Activated naive CD8-positive, alpha-beta T cell (primary cell): ENCODE results near the gene NMRK1.

Experiments
- H3K27ac Mint-ChIP-seq: one replicate; pipeline ENCODE4 v1.8.0; 2021; ENCODE audit warnings: mixed read lengths
- H3K27me3 Mint-ChIP-seq: one replicate; pipeline ENCODE4 v1.8.0; 2021; ENCODE audit warnings: mixed read lengths
- H3K36me3 Mint-ChIP-seq: one replicate; pipeline ENCODE4 v1.8.0; 2021; ENCODE audit warnings: mixed read lengths
- H3K4me1 Mint-ChIP-seq: one replicate; pipeline ENCODE4 v1.8.0; 2021; ENCODE audit warnings: low read depth, mixed read lengths
- H3K4me3 Mint-ChIP-seq: one replicate; pipeline ENCODE4 v1.8.0; 2021; ENCODE audit warnings: mild to moderate bottlenecking, mixed read lengths
- H3K9me3 Mint-ChIP-seq: one replicate; pipeline ENCODE4 v1.8.0; 2021; ENCODE audit warnings: low read depth, mixed read lengths

The NMRK1 gene

DNA sequence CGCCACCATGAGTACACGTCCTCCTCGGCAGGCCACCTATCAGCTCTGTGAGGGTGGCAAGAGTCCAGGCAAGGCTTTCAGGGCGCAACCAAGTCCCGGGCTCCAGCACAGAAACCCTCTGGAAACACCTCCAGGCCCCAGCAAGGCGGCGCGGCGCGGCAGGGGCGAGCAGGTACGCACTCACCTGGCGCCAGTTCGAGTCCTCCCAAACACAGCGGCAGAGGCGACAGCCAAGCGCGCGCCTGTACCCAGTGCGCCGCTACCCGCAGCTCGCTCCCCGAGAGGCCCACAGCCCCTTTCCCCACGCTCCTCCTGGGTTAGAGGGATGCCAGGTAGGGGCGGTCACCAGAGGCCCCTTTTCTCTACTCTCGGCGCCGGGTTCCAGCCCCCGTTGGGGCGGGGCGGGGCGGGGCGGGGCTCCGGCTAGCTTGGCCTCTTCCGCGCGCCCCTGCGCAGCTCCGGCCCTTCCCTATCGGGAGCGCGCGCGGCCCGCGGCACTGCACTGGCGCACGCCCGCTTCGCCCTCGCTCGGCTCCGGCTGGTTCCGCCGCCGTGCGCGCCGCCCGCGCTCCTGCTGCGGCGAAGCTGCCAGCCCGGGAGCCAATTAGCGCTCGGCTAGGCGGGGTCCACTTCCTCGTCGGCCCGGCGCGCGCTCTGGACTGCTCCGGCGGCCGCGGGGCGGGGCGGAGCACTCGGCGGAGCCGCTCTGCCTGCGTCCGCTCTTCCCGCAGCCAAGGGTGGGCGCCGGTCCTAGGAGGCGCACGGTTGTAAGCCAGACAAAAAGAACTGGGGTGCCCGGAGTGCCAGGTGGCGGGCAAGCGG is at the start of gene NMRK1, which contains the start of gene OSTF1:
NMRK1 (minus strand) TSS at position 332 of the 822 bp plus-strand sequence. CDS start 5,040 bp downstream, outside the sequence.
OSTF1 (plus strand) TSS at position 691 of the 822 bp plus-strand sequence. CDS start 179 bp downstream, outside the sequence.
- H3K36me3 Mint-ChIP-seq = no peaks in the 10 kb centered on the region
- peak within 1 kb of the TSS; percentile 95 for H3K27ac Mint-ChIP-seq

DNA sequence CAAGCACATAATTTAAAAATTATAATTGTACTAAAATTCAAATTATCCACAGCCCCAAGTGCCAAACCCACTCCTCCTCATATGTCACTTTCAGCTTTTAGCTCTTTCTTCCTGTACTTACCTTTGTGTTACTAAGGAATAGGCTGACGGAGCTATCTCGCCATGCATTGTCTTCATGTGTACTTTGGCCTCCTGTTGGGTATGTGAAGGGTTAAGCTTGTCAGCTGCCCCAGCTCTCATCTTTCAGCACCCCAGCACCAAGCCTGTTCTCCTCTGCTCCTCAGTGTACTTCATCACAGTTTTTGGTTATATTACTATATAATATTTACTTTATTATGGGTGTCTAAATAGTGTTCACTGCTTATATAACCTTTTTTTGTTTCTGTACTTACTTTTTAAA is 46.5 kb upstream of the NMRK1 start:
- no peaks in the 10 kb centered on the region for H3K27me3 Mint-ChIP-seq
- H3K4me3 Mint-ChIP-seq = no peak overlapping the region
- H3K36me3 Mint-ChIP-seq = peaks cover 31% of the 10 kb centered on the region
- H3K27ac Mint-ChIP-seq = no peak overlapping the region
- H3K4me1 Mint-ChIP-seq = peaks cover 38% of the 10 kb centered on the region
- no peaks in the 10 kb centered on the region for H3K9me3 Mint-ChIP-seq

More for the DNA sequence above, at the start of gene NMRK1, which contains the start of gene OSTF1:
- H3K4me1 Mint-ChIP-seq = peaks cover 78% of the 10 kb centered on the region
- H3K27me3 Mint-ChIP-seq = no peaks in the 10 kb centered on the region
- H3K4me3 Mint-ChIP-seq = peak within 1 kb of the TSS; percentile 100
- H3K9me3 Mint-ChIP-seq = no peaks in the 10 kb centered on the region

DNA sequence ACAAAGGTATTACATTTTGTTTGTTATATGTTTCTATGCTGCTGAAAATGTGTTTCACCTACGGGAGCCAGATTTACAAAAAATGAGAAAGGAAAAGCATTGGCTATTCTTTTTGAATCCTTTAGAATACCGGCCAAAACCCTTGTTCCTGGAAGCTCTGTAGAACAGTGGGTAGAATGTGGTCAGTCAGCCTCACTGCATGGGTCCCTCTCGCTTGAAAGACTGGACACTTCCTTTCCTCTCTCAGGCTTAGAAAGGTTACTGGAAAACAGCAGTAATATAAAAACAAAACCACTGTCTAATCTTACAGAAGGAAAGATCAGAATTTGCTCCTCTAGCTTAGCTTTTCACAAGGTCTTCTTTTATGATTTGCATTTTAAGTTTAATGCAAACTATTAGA is 45.4 kb upstream of the NMRK1 start:
- Mint-ChIP-seq H3K27me3 (no peaks in the 10 kb centered on the region), H3K36me3 (peaks cover 34% of the 10 kb centered on the region), H3K9me3 (no peaks in the 10 kb centered on the region), H3K4me1 (peaks cover 33% of the 10 kb centered on the region), H3K27ac (peak overlapping the region; percentile 54), H3K4me3 (no peak overlapping the region)

DNA sequence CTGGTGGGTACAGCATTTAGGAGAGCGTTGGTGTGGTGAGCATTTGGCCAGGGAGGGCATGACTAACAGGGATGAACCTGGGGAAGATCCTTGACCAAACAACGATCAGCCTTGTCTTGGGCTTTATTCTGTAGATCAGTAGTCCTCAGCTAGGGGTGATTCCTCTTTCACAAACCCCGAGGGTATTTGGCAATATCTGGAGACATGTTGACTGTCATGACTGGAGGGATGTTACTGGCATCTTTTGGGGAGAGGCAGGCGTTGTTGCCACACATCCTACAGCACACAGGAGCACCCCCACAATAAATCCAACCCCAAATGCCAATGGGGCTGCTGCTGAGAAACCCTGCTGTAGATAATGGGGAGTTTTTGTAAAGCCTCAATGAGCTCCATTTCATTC is 44.3 kb upstream of the NMRK1 start:
- H3K36me3 Mint-ChIP-seq = peaks cover 32% of the 10 kb centered on the region
- H3K27me3 Mint-ChIP-seq = no peaks in the 10 kb centered on the region
- H3K4me3 Mint-ChIP-seq = no peak overlapping the region
- H3K9me3 Mint-ChIP-seq = no peaks in the 10 kb centered on the region
- H3K27ac Mint-ChIP-seq = peak overlapping the region; percentile 55
- H3K4me1 Mint-ChIP-seq = peaks cover 28% of the 10 kb centered on the region

DNA sequence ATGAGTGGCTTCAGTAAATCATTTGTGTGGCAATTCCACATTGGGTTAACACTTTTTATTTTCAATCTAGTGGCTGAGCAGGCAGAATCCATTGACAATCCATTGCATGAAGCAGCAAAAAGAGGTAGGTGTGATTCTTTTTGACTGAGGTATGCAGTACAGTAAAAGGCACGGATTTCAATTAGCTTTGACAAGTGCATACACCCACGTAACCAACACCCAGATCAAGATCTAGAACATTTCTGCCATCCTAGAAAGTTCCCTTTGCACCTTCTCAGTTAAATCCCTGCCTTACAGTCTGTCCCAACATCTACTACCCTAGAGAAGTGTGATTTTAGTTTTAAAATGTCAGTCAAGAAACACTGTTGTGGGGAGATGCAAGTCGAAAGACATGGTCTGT is 43.7 kb upstream of the NMRK1 start:
- Mint-ChIP-seq H3K27ac (peak overlapping the region; percentile 55), H3K4me3 (no peak overlapping the region), H3K4me1 (peaks cover 30% of the 10 kb centered on the region), H3K9me3 (no peaks in the 10 kb centered on the region), H3K27me3 (no peaks in the 10 kb centered on the region), H3K36me3 (peaks cover 31% of the 10 kb centered on the region)

DNA sequence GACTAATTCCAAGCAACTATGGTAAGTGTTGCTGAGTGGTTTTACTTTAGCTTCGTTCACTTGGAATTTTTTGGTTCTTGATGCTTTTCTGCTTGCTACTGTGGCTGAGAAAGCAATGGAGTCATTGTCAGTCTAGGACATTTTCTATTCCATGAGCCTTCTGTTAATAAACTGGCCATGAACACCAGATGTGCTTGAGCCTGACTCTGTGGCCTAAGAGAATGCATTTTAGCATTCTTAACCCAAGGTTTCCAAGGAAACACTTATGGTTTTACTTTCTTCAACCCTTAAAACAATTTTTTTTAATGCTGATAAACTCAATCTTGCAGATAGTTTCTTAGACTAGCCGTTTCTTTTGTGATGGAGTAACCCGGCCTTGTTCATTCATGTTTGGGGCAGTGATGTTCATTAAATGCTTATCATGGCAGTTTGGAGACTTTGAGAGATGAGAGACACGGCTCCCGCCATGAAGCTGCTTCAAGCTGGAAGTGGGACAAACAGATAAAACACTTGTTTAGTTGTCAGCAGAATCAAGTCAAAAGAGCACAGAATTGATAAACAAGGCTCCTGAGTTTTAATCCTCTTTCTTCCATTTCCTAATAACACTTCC is 42.8 kb upstream of the NMRK1 start:
- H3K27ac Mint-ChIP-seq = peak overlapping the region; percentile 55
- H3K4me1 Mint-ChIP-seq = peaks cover 35% of the 10 kb centered on the region
- H3K36me3 Mint-ChIP-seq = peaks cover 31% of the 10 kb centered on the region
- H3K27me3 Mint-ChIP-seq = no peaks in the 10 kb centered on the region
- no peaks in the 10 kb centered on the region for H3K9me3 Mint-ChIP-seq
- H3K4me3 Mint-ChIP-seq = no peak overlapping the region

DNA sequence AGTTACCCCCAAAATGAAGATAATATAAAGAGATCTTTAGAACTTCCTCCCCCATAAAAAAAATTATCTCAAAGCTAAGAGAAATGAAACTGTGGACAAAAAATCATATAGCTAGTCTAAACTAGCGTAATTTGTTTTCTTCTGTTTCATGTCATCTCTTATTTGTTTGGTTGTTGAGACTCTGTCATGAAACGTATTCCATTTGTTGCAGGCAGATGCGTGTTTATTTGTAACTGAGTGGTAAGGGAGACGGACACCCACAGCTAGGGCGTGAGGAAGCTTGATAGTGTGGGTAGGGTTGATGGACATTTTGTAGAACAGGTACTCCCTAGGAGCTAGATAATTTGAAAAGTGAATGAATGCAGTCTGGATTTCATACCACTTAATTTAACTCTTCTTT is 42.2 kb upstream of the NMRK1 start:
- no peaks in the 10 kb centered on the region for H3K27me3 Mint-ChIP-seq
- H3K27ac Mint-ChIP-seq = no peak overlapping the region
- H3K4me3 Mint-ChIP-seq = no peak overlapping the region
- peaks cover 28% of the 10 kb centered on the region for H3K36me3 Mint-ChIP-seq
- no peaks in the 10 kb centered on the region for H3K9me3 Mint-ChIP-seq
- peaks cover 38% of the 10 kb centered on the region for H3K4me1 Mint-ChIP-seq

DNA sequence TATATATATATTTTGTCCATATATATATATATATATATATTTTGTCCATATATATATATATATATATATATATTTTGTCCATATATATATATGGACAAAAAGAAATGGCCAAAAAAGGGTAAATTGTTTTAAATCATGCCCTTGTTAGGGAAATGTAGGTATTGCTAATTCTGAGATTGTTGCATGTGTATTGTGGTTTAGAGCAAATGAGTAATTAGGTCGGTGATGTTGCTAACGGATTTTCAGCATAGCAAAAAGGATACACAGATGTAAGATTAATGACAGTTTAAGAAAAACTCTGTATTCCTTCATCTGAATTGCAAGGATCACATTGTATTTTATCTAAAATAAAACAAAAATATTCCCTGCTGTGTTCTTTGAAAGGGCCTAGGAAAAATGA is 40.6 kb upstream of the NMRK1 start:
- Mint-ChIP-seq H3K9me3 (no peaks in the 10 kb centered on the region), H3K4me3 (no peak overlapping the region), H3K27me3 (no peaks in the 10 kb centered on the region), H3K4me1 (peaks cover 48% of the 10 kb centered on the region), H3K27ac (no peak overlapping the region), H3K36me3 (peaks cover 27% of the 10 kb centered on the region)

DNA sequence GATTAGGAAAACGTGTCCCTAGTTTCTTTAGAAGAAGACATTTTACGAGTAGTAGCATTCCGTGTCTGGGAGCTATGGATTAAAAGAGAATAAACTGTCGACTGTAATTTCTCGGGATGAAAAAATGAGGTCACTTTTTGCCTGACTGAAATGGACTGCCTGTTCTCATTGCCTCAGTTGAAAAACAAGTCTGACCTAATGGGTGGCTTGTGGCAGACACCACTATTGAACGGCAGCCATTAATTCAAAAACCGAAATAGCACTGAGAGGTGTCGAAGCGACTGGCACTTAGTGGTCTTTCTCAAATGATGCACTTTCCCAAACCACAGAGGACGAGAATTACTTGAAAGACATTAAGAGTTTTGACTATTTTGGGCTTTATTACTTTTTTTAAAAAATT is 35.7 kb upstream of the NMRK1 start:
- Mint-ChIP-seq H3K36me3 (peaks cover 18% of the 10 kb centered on the region), H3K27me3 (no peaks in the 10 kb centered on the region), H3K9me3 (no peaks in the 10 kb centered on the region), H3K4me3 (no peak overlapping the region), H3K4me1 (peaks cover 42% of the 10 kb centered on the region), H3K27ac (no peak overlapping the region)

DNA sequence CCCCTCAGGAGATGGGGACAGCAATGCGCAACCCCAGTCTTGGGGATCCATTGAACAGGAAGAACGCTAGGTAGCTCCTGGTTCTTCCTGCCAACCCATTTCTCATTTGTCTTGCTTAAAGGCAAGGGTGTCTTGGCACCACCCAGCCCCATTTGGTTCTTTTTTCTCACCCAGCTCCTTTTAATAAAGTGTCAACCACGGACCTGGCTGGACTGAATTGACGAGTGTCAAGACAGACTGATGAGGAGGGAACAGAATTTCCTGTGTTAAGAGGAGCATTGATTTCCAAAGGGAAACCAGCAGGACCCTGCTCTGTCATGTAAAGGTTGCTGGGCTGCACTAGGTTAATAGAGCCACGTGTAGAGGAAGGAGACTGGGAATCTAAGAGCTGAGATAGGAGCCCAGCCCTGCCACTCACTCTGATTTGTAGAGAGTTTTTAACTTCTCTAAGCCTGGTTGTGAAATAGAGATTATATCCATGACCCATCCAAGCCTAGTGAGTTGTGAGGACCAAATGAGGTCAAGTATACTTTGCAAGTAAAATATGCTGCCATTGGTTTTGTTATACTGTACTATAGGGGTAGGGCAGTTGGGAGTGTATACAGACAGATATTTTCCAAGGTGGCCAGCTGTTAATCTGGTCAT is 34.1 kb upstream of the NMRK1 start:
- H3K27me3 Mint-ChIP-seq = no peaks in the 10 kb centered on the region
- no peak overlapping the region for H3K27ac Mint-ChIP-seq
- peaks cover 46% of the 10 kb centered on the region for H3K4me1 Mint-ChIP-seq
- H3K36me3 Mint-ChIP-seq = peaks cover 29% of the 10 kb centered on the region
- H3K4me3 Mint-ChIP-seq = no peak overlapping the region
- peaks cover 9% of the 10 kb centered on the region for H3K9me3 Mint-ChIP-seq

DNA sequence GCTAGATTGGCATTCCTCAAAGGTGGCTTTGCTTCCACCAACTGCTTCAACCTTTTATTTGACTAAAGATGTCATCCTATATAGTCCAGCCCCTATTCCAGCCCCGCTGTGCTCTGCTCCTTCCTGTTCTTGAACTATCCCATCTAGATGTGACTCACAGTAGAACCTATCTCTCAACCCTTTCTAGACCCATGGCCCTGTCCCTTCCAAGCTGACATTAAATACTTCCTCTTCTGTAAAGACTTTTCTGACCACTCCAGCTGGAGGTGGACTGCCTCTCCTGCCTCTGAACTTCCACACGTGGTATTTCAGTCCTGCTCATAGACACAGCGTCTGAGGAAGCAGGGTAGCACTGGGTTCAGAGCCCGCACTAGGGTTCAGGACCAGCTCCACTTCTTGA is 32.7 kb upstream of the NMRK1 start:
- Mint-ChIP-seq H3K4me1 (peaks cover 45% of the 10 kb centered on the region), H3K27me3 (no peaks in the 10 kb centered on the region), H3K4me3 (no peak overlapping the region), H3K9me3 (peaks cover 9% of the 10 kb centered on the region), H3K36me3 (peaks cover 29% of the 10 kb centered on the region), H3K27ac (no peak overlapping the region)

DNA sequence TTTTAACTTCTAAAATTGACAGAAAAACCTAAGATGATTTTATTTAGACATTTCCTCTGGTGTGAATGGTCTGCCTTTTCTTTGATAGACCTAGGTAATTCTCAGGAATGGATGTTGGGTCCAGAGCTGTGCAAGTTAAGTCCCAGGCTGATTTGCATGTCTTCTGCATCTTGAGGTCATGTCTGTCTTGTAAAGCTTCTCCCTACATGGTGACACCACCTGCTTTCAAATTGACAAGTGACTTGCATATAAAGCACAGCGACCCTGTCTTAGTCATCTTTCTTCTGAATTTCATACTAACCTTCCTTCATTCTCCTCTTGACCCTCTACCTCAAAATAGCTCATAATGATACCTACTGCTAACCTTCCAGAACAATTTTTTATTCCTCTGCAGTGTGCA is 29.6 kb upstream of the NMRK1 start:
- H3K4me3 Mint-ChIP-seq = no peak overlapping the region
- peak overlapping the region; percentile 61 for H3K27ac Mint-ChIP-seq
- H3K4me1 Mint-ChIP-seq = peaks cover 48% of the 10 kb centered on the region
- no peaks in the 10 kb centered on the region for H3K27me3 Mint-ChIP-seq
- peaks cover 9% of the 10 kb centered on the region for H3K9me3 Mint-ChIP-seq
- peaks cover 25% of the 10 kb centered on the region for H3K36me3 Mint-ChIP-seq

DNA sequence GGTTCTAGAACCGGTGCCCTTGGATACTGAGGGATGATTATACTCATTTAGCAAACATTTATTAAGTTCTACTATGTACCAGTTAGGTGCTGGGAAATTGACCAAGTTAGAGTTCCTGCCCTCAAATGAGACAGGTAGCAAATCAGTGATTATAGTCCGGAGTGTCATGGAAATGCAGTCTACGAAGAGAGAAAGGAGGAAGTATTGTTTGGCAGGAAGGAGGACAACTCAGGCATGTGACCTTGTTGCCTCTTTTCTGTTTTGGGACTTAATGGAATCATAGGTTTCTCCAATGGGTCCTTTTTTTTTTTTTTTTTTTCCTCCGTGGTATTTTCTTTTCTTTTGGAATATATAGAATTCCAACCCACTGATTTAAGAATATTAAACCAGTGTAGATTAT is 28.4 kb upstream of the NMRK1 start:
- Mint-ChIP-seq H3K4me3 (no peak overlapping the region), H3K4me1 (peaks cover 52% of the 10 kb centered on the region)

DNA sequence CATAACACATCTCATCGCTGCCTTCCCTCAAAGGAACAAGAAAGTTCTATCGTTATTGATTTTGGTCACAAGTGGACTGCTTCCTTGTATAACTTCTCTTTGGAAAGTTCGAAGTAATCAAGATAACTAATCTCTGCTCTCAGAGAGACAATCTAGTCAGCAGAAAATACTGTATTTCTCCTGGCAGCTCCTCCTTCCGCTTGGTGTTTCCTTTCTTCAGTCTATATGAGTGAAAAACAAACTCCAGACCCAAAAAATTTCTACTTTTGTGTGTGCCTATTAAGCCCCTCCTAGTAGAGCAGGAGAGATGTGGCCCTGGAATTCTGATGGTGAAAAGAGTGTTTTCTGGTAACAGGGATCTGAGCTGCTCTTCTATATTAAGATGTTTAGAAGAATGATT is 24.8 kb upstream of the NMRK1 start:
- Mint-ChIP-seq H3K36me3 (peaks cover 10% of the 10 kb centered on the region), H3K4me1 (peaks cover 59% of the 10 kb centered on the region), H3K4me3 (no peak overlapping the region), H3K9me3 (peaks cover 1% of the 10 kb centered on the region), H3K27ac (no peak overlapping the region), H3K27me3 (no peaks in the 10 kb centered on the region)

More for the DNA sequence above, 28.4 kb upstream of the NMRK1 start:
- Mint-ChIP-seq H3K27me3 (no peaks in the 10 kb centered on the region), H3K9me3 (peaks cover 9% of the 10 kb centered on the region), H3K27ac (no peak overlapping the region), H3K36me3 (peaks cover 25% of the 10 kb centered on the region)

DNA sequence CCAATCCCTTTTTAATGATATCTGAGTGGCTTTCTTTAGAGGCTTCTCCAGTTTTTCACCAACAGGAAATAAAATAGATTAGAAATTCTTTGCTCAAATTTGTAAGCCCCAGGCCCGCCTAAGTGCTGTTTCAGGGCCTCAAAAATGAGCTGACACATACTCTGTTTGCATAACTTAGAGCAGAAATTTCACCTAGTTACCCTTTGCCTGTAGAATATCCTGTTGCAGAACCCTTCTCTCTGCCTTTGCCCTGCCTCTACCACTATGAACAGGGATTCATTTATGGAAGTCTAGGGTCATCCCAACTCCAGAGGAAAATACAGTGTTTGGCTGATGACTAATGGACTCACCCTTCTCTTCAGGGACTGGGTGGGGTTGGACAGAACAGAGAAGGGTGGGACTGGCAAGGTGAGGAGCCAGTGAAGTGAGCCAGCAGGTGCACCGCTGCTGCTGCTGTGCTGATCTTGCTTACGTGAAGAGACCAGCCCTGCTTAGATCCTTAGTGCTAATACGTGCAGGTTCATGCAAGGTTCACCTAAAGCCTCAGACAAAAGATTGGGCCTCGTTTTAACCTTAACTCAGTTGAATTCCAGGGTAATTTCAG is 23.2 kb upstream of the NMRK1 start:
- peak overlapping the region; percentile 16 for H3K27ac Mint-ChIP-seq

More for the DNA sequence above, 23.2 kb upstream of the NMRK1 start:
- Mint-ChIP-seq H3K4me3 (no peak overlapping the region), H3K4me1 (peaks cover 56% of the 10 kb centered on the region), H3K9me3 (no peaks in the 10 kb centered on the region), H3K27me3 (no peaks in the 10 kb centered on the region), H3K36me3 (peaks cover 8% of the 10 kb centered on the region)
